PC-9 (cell line): Measurements from ENCODE around the gene NPB.

Source experiments
- EZH2 ChIP-seq: fragments of 200-600 bp; sonication (generic); IDR thresholded peaks from 2 replicates; pipeline ENCODE4 v1.8.0; 2017; ENCODE audit warnings: antibody characterized with exemption, low read depth
- TF ChIP-seq, protein P1 (sequence below): fragments of 200-600 bp; sonication (generic); conservative IDR thresholded peaks from 2 replicates; pipeline ENCODE4 v1.6.1; 2017; ENCODE audit warnings: mixed run types, antibody characterized with exemption, mild to moderate bottlenecking, moderate library complexity

DNA sequence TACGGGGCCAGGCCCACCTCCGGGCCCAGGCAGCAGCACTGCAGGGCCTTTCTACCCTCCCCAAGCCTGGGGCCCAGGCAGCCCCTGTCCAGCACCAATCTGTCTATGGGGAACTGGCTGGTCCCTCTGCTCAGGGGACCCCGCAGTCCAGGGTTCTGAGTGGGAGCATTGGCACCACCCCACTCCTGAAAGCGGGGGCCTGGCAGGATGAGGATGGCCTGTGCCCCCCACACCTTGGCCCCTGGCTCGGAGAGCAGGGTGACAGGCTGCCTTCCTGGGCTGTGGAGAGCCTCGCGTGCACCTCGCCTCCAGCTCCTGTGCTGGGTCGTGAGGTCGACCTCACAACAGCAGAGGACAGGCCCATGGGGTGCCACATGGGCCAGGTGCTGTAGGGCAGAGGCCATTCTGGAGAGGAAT lies 1.4 kb downstream of the NPB start:
- TF ChIP-seq, protein P1, sequence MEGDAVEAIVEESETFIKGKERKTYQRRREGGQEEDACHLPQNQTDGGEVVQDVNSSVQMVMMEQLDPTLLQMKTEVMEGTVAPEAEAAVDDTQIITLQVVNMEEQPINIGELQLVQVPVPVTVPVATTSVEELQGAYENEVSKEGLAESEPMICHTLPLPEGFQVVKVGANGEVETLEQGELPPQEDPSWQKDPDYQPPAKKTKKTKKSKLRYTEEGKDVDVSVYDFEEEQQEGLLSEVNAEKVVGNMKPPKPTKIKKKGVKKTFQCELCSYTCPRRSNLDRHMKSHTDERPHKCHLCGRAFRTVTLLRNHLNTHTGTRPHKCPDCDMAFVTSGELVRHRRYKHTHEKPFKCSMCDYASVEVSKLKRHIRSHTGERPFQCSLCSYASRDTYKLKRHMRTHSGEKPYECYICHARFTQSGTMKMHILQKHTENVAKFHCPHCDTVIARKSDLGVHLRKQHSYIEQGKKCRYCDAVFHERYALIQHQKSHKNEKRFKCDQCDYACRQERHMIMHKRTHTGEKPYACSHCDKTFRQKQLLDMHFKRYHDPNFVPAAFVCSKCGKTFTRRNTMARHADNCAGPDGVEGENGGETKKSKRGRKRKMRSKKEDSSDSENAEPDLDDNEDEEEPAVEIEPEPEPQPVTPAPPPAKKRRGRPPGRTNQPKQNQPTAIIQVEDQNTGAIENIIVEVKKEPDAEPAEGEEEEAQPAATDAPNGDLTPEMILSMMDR: no peak
- TF ChIP-seq EZH2: no peak
